ENCODE results near the gene PHLDB1.
"Not testable (repeated sequence)": the region's sequence is repeated elsewhere in the genome, so short reads cannot be mapped to it uniquely, and the experiment has no call there.

The PHLDB1 gene

GRCh38 chr11:118666371-118666770 is 59.0 kb downstream of the PHLDB1 start:
- no peak overlapping the region for H3K4me3 ChIP-seq (ENCODE audit: low read depth, low read length)
- TF ChIP-seq, protein P1, sequence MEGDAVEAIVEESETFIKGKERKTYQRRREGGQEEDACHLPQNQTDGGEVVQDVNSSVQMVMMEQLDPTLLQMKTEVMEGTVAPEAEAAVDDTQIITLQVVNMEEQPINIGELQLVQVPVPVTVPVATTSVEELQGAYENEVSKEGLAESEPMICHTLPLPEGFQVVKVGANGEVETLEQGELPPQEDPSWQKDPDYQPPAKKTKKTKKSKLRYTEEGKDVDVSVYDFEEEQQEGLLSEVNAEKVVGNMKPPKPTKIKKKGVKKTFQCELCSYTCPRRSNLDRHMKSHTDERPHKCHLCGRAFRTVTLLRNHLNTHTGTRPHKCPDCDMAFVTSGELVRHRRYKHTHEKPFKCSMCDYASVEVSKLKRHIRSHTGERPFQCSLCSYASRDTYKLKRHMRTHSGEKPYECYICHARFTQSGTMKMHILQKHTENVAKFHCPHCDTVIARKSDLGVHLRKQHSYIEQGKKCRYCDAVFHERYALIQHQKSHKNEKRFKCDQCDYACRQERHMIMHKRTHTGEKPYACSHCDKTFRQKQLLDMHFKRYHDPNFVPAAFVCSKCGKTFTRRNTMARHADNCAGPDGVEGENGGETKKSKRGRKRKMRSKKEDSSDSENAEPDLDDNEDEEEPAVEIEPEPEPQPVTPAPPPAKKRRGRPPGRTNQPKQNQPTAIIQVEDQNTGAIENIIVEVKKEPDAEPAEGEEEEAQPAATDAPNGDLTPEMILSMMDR (IDR thresholded peaks at IDR 0.05; ENCODE audit: insufficient read depth, low read depth, low read length, missing control alignments): no peak
- no peak for DNase-seq (ENCODE audit: low read depth)

GRCh38 chr11:118670063-118670462 is 62.6 kb downstream of the PHLDB1 start:
- no peak overlapping the region for H3K4me3 ChIP-seq (ENCODE audit: low read depth, low read length)
- TF ChIP-seq, protein P1 (IDR thresholded peaks at IDR 0.05; ENCODE audit: insufficient read depth, low read depth, low read length, missing control alignments): no peak
- DNase-seq (ENCODE audit: low read depth): no peak

GRCh38 chr11:118671254-118671653 is 63.8 kb downstream of the PHLDB1 start:
- no peak overlapping the region for H3K4me3 ChIP-seq (ENCODE audit: low read depth, low read length)
- no peak for DNase-seq (ENCODE audit: low read depth)
- TF ChIP-seq, protein P1 (IDR thresholded peaks at IDR 0.05; ENCODE audit: insufficient read depth, low read depth, low read length, missing control alignments): no peak

DNA sequence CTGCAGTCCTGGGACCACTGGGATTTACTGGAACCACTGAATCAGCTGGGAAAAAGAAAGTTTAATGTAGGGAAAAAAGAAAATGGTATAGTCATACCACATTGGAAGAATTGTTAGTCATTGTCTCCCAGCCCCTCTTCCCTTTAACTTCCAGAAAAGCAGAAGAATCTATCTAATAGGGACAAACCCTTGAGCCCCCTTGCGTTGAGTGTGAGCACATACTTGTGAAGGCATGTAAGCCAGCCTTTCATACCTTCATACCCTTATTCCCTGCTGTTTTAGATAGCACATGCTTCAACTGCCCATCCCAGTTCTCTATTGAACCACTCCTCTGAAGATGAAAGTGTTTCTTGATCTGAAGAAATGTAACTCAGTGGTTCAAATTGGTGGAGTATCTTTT is 65.4 kb downstream of the PHLDB1 start:
- DNase-seq (ENCODE audit: low read depth): no peak
- H3K4me3 ChIP-seq (ENCODE audit: low read depth, low read length): no peak overlapping the region
- TF ChIP-seq, protein P1 (IDR thresholded peaks at IDR 0.05; ENCODE audit: insufficient read depth, low read depth, low read length, missing control alignments): no peak

DNA sequence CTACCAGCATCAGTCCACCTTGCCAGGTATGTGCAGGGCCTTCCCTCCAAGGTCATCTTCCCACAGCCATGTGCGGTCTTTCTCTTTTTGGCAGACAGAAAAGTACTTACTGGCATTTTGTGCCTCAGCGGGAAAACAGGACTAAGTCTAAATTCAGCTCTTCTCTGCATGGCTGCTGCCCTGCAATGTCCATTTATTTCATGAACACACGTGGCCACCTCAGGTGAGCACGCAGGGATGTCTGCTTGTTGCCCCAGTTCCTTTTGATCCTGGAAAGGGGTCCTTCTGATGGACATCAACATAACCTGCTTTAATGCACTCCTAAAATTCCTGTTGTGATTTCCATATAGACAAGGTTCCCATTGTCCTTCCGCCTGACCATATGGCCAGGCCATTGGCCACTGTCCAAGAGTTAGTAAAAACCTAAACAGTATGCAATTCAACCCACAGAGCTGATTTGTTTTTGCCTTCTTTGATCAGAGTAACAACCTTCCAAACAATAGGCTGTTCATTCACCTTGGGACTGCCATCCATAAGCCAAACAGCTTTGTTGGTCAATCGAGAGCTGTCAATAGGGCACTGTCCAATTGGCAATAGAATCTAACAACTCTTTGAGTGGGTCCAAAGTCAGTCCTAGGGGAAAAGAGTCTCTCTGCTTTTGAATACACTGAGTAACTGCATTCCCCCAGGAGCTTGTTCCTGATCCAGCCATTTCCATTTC is 66.1 kb downstream of the PHLDB1 start:
- no peak for DNase-seq (ENCODE audit: low read depth)
- no peak overlapping the region for H3K4me3 ChIP-seq (ENCODE audit: low read depth, low read length)
- TF ChIP-seq, protein P1 (IDR thresholded peaks at IDR 0.05; ENCODE audit: insufficient read depth, low read depth, low read length, missing control alignments): no peak

DNA sequence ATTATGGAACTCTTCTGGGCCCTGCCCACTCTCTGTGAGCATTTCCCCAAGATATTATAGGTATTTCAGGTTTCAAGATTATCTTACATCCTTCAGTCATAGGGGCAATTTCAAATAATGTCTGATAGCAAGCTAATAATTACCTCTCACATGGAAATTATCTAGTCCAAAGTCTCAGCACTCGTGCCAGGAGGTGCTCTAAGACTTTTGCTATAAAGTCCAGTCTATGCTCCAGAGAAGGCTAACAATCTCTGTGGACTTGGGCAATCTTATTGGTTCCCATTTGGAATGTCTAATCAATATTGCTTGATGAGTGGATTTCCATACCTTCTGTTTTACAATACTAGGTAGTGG is 66.6 kb downstream of the PHLDB1 start:
- TF ChIP-seq, protein P1 (IDR thresholded peaks at IDR 0.05; ENCODE audit: insufficient read depth, low read depth, low read length, missing control alignments): no peak
- DNase-seq (ENCODE audit: low read depth): no peak
- H3K4me3 ChIP-seq (ENCODE audit: low read depth, low read length): no peak overlapping the region

- H3K4me3 ChIP-seq (ENCODE audit: low read depth, low read length): no peak overlapping the region
- TF ChIP-seq, protein P1 (IDR thresholded peaks at IDR 0.05; ENCODE audit: insufficient read depth, low read depth, low read length, missing control alignments): no peak
- no peak for DNase-seq (ENCODE audit: low read depth)
Measured at GRCh38 chr11:118677977-118678376, 70.6 kb downstream of the PHLDB1 start.

DNA sequence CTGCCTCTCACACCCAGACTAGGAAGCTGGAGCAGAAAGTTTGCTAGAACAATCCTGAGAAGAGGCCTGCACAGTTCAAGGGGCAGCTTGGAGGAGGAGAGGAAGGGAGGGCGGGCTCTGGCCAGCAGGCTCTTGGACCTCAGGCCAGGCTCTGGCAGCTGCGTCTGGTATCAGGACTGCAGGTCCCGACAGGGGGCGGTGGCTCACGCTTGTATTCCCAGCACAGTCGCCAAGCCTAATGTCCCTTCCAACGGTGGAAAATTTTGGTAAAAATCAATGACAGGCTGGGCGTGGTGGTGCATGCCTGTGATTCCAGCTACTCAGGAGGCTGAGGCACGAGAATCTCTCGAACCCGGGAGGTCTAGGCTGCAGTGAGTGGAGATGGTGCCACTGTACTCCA is 71.5 kb downstream of the PHLDB1 start:
- DNase-seq (ENCODE audit: low read depth); H3K4me3 ChIP-seq (ENCODE audit: low read depth, low read length): not testable (repeated sequence)
